Activated T-cell treated with anti-CD3 and anti-CD28 coated beads for 48 hours (primary cell): ENCODE measurements around the gene SNX24.
"Not testable (repeated sequence)": the region's sequence is repeated elsewhere in the genome, so short reads cannot be mapped to it uniquely, and the experiment has no call there.

Experiments used
- DNase-seq: peaks from one replicate; pipeline ENCODE4 v3.0.0-alpha.2; 2020; ENCODE audit warnings: low read depth

Gene SNX24

GRCh38 chr5:122871661-122872060 lies 26.2 kb downstream of the SNX24 start:
- no peak for DNase-seq

- no peak for DNase-seq
Observed at GRCh38 chr5:122874179-122874875, 28.9 kb downstream of the SNX24 start.

GRCh38 chr5:122877518-122877917 lies 32.1 kb downstream of the SNX24 start:
- no peak for DNase-seq

GRCh38 chr5:122879076-122879475 lies 33.7 kb downstream of the SNX24 start:
- no peak for DNase-seq

- DNase-seq: no peak
Observed at GRCh38 chr5:122880170-122880689, 34.8 kb downstream of the SNX24 start.

GRCh38 chr5:122880749-122881148 lies 35.3 kb downstream of the SNX24 start:
- no peak for DNase-seq

GRCh38 chr5:122882831-122883230 lies 37.4 kb downstream of the SNX24 start:
- DNase-seq: no peak

- DNase-seq: no peak
Observed at GRCh38 chr5:122885045-122885517, 39.7 kb downstream of the SNX24 start.

GRCh38 chr5:122885891-122886290 lies 40.5 kb downstream of the SNX24 start:
- no peak for DNase-seq

- no peak for DNase-seq
Observed at GRCh38 chr5:122895141-122895540, 49.7 kb downstream of the SNX24 start.

GRCh38 chr5:122896598-122897282 lies 51.3 kb downstream of the SNX24 start:
- no peak for DNase-seq

GRCh38 chr5:122897283-122897602 lies 51.8 kb downstream of the SNX24 start:
- no peak for DNase-seq

GRCh38 chr5:122901346-122901745 lies 55.9 kb downstream of the SNX24 start:
- DNase-seq: no peak

- DNase-seq: no peak
Observed at GRCh38 chr5:122902263-122902662, 56.9 kb downstream of the SNX24 start.

GRCh38 chr5:122906768-122907167 lies 61.4 kb downstream of the SNX24 start:
- DNase-seq: no peak

- no peak for DNase-seq
Observed at GRCh38 chr5:122907276-122907675, 61.9 kb downstream of the SNX24 start.

- DNase-seq: no peak
Observed at GRCh38 chr5:122908108-122908507, 62.7 kb downstream of the SNX24 start.

GRCh38 chr5:122908662-122909061 lies 63.2 kb downstream of the SNX24 start:
- no peak for DNase-seq

GRCh38 chr5:122909470-122910100 lies 64.2 kb downstream of the SNX24 start:
- no peak for DNase-seq

GRCh38 chr5:122913436-122913835 lies 68.0 kb downstream of the SNX24 start:
- DNase-seq: not testable (repeated sequence)

- no peak for DNase-seq
Observed at GRCh38 chr5:122915717-122916461, 70.5 kb downstream of the SNX24 start.

- DNase-seq: no peak
Observed at GRCh38 chr5:122916490-122916889, 71.1 kb downstream of the SNX24 start.
